HS-27A (cell line): ENCODE results near the gene SULT4A1.

ENCODE experiments used
- DNase-seq: peaks from one replicate; pipeline ENCODE4 v3.0.0-alpha.2; 2012; ENCODE audit warnings: low read depth, missing footprints

Gene SULT4A1

DNA sequence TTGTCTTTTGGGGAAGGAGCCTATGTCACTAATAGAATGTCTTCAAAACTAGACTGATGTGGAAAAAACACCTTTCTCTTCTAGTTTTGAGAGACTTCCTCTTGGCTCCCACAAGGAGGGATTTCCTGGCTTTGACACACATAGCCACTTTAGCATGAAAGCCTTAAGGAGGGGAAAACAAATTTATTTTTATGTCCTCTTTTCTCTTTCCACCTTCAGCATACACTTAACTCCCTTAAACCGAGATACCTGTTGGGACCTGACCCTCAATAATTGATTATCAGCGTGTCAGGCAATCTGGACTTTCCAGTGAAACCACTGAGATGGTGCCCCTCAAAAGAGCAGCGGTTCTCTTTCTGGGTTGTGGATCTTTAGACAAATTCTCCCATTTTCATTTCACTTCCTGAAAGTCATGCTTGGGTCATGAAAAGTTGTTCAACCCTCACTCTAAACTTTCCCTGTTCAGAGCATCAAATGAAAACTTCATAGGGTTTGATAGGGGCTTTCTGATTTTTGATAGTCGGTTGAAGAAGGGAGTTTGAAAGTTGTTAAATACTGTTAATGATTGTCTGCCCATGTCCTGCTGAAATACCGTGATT lies 59.3 kb downstream of the SULT4A1 start:
- no peak for DNase-seq

DNA sequence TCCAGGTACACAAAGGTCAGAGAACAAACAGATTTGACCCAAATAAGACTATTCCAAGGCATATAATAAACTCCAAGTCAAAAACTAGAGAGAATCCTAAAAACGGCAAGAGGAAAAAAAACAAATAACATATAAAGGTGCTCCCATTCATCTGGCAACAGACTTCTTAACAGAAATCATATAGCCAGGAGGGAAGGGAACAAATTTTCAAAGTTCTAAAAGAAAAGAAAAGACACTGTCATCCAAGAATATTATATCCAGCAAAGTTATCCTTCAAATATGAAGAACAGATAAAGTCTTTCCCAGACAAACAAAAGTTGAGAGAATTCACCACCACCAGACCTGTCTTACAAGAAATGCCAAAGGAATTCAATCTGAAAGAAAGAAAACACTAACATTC lies 61.3 kb downstream of the SULT4A1 start:
- DNase-seq = no peak

DNA sequence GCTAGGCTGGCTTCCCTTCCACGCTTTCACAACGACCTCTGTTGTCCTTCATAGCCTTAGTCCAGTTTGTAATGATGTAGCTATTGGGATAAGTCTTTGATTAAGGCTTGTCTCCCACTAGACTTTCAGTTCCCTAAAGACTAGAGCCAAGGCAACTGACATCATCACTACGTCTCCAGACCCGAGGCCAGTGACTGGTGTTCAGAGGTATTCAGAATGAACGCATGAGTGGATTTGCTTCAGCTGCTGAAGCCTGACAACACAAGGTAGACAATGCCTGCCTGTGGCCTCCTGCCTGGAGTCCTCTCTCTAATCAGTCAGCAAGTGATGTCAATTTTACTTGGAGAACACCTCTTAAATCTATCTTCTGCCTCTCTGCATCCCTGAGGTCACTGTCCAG lies 63.8 kb downstream of the SULT4A1 start:
- DNase-seq = no peak

DNA sequence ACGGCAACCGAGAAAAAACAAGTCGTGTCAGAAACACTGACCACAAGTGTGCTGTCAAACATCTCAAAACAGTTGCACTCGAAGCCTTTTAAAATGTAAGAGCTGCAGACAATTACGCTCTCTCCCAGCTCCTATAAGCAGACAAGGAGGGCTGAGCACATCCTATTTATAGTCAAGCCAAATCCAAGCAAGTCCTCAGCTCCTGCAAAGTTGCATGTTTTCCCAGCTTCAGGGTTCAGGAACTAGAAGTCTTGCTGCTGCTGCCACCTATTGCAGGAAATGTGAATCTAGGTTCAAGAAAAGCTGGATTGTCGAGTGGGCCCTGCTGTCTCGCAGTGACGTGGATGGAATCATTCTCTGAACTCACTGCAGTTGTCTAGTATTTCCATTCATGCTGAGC lies 65.7 kb downstream of the SULT4A1 start:
- no peak for DNase-seq

DNA sequence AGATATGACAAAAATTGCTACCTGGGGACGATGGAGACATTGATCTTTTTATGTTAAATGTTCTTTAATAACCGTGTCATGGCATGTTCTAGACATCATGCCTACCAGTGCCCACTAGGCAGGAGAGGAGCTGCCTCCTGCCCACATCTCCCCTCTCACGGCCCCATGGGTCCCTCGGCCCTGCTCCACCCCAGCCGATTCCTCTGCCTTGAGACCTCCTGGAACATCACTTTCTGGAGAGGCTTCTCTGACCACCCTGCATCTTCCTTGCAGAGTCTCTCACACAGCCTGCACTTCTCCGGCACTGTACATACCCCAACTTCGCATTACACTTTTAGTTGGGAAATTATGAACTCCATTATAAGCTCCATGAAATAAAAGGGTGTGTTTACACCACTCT lies 67.0 kb downstream of the SULT4A1 start:
- DNase-seq = no peak

DNA sequence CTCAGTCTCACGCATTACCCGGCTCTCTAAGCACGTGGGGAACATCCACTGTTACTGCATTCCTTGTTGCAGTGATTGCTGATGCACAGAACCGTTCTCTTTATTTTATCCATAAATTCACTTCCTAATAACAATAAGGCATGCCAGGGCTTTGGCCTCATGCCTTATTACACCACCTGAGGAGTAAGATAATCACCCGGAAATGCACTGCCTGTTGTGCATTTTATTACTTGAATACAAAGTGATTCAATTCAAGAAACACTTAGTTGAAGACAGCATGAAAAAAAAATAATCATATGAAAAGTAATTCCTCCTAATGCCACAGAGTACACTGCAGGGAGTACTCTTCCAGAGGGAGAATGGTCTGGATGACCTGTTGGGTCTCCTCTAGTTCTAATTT lies 69.4 kb downstream of the SULT4A1 start:
- DNase-seq = no peak

DNA sequence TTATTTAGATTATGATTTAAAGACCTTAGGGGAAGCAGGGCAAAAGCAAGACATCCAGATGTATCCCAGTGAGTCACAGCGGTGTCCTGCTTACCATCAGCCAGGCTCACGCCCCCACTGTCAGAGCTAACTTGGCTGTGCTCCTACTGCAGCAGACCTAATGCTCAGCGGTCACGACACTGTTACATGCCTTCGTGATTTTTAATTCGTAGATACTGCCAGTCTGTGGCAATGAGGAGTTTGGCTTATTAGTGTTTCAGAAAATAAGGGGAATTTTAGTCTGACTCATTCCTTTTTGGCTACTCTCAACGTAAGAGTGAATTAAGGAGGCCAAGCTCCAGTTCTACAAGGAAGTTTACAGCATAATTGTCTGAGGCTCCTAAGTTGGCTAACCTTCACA lies 72.9 kb downstream of the SULT4A1 start:
- no peak for DNase-seq

DNA sequence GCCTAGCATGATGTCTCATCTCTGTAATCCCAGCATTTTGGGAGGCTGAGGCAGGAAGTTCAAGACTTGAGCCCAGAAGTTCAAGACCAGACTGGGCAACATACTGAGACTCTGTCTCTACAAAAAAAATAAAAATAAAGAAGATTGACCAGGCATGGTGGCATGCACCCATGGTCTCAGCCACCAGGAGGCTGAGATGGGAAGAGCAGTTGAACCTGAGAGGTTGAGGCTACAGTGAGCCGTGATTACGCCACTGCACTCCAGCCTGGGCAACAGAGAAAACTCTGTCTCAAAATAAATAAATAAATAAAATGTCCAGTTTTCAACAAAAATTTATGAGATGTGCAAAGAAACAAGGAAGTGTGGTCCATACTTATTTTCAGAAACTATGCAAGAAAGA lies 78.5 kb downstream of the SULT4A1 start:
- no peak for DNase-seq

DNA sequence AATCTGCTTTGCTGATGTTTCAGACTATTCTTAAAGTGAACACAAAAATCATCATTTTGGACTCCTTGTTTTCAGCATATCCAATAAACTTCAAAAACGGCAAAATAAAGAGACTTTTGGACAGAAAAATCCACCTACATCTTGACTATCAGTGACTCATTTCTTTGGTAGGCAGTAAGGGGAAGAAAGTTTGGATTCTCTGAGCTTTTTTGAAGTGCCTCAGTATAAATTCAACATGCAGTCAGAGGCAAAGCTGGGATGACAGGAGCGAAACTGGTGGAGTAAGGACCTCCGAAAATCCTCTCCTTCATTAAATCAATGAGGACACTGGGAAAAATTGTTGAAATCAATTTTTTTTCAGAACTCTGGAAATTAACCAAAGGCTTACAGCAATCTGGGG lies 79.9 kb downstream of the SULT4A1 start:
- DNase-seq = no peak

DNA sequence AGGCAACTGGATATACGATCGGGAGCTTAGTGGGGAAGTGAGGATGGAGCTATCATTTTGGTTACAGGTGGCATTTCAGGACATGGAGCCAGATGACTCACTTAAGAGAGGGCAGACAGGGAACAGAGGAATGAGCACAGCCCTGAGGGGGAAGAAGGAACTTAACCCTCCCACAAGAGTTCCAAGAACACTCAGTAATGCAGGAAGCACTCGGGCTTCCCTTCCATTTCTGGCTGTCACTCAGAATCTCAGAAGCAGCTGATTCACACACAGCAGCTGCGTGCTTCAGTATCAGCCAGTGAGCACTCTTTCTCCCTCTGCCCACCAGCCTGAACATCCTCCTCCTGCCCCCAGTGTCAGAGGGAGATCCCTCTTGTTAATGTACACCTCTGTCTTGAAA lies 85.0 kb downstream of the SULT4A1 start:
- DNase-seq = no peak

DNA sequence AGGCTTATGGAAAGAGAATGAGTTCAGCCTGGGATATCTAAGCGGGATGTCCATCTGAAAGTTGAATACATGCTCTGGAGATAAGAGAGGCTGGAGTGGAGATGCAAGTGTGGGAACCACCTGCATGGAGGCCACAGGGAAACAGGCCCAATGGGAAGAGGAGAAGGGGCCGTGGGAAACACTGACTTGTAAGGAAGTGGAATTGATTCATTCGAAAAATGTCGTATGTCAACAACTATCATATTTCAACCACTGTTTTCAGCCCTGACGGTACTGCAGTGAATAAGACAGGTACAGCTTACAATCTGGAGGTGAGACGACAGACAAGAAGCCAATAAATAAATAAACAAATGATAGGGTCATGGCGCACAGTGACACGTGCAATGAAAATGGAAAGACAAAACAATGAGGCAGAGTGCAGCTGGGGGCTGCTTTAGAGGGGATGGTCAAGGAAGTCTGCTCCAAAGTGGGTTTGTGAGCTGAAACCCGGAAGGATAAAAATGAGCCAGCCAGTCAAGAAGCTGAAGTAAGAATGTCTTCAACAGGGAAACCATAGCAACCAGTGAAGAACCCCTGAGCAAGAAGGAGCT lies 86.1 kb downstream of the SULT4A1 start:
- DNase-seq = no peak
